Activated naive CD8-positive, alpha-beta T cell treated with anti-CD3 and anti-CD28 coated beads, Interleukin-2, amount 50 U/mL, for 16 hours (primary cell): ENCODE measurements around the gene CNOT6L.
"Not testable (repeated sequence)": the region's sequence is repeated elsewhere in the genome, so short reads cannot be mapped to it uniquely, and the experiment has no call there.

Experiments used
- DNase-seq: peaks from one replicate; pipeline ENCODE4 v3.0.0-alpha.2; 2020; ENCODE audit warnings: low read depth, low spot score

CNOT6L gene

GRCh38 chr4:77782102-77782835 lies 36.9 kb downstream of the CNOT6L start:
- no peak for DNase-seq

DNA sequence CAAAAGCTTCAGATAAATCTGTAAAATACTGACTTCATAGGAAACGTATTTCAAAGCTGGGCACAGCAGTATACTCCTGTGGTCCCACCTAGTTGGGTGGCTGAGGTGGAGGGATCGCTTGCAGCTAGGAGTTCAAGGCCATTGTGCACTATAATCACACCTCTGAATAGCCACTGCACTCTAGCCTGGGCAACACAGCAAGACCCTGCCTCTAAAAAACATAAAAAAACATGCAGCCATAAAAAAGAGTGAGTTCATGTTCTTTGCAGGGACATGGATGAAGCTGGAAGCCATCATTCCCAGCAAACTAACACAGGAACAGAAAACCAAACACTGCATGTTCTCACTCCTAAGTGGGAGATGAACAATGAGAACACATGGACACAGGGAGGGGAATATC lies 38.4 kb downstream of the CNOT6L start:
- DNase-seq, result not testable (repeated sequence)

GRCh38 chr4:77777135-77777807 lies 41.9 kb downstream of the CNOT6L start:
- no peak for DNase-seq

GRCh38 chr4:77776182-77777134 lies 42.7 kb downstream of the CNOT6L start:
- DNase-seq, result no peak

- DNase-seq, result no peak
Measured at GRCh38 chr4:77773101-77773500, 46.1 kb downstream of the CNOT6L start.

- no peak for DNase-seq
Measured at GRCh38 chr4:77771566-77771965, 47.6 kb downstream of the CNOT6L start.

- DNase-seq, result no peak
Measured at GRCh38 chr4:77765720-77766119, 53.4 kb downstream of the CNOT6L start.

- DNase-seq, result no peak
Measured at GRCh38 chr4:77762531-77762930, 56.6 kb downstream of the CNOT6L start.

GRCh38 chr4:77761595-77761994 lies 57.6 kb downstream of the CNOT6L start:
- no peak for DNase-seq

GRCh38 chr4:77758804-77759203 lies 60.4 kb downstream of the CNOT6L start:
- no peak for DNase-seq

DNA sequence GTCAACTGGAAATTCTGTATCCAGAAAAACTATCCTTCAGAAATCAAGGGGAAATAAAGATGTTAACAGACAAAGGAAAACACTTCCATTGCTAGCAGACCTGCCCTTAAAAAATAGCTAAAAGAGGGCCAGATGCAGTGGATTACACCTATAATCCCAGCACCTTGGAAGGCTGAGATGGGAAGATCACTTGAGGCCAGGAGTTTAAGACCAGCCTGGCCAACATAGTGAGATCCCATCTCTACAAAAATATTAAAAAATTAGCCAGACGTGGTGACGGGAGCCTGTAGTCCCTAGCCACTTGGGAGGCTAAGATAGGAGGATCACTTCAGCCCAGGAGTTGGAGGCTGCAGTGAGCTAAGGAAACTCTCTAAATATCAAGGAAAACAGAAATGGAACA lies 67.4 kb downstream of the CNOT6L start:
- no peak for DNase-seq

DNA sequence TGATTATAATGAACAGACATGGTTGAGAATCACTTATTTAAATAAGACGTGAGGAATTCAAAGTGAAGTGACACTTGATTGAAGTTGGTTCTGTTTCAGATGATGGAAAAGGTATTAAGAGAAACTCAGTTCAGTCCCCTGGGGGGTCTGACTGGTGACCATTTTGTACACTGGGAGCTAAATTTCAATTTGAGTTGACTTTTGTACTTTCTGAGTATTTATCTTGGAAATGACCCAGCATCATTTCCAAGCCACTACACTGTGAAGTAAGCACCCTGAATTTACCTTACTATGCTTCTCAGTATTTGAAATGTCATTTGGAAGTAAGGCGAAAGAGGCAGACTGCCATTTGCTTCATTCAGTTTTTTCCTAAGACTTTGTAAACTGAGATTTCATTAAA lies 73.4 kb downstream of the CNOT6L start:
- no peak for DNase-seq

- DNase-seq, result no peak
Measured at GRCh38 chr4:77742054-77742453, 77.1 kb downstream of the CNOT6L start.

- DNase-seq, result no peak
Measured at GRCh38 chr4:77740480-77740879, 78.7 kb downstream of the CNOT6L start.

GRCh38 chr4:77734928-77735327 lies 84.2 kb downstream of the CNOT6L start:
- no peak for DNase-seq

DNA sequence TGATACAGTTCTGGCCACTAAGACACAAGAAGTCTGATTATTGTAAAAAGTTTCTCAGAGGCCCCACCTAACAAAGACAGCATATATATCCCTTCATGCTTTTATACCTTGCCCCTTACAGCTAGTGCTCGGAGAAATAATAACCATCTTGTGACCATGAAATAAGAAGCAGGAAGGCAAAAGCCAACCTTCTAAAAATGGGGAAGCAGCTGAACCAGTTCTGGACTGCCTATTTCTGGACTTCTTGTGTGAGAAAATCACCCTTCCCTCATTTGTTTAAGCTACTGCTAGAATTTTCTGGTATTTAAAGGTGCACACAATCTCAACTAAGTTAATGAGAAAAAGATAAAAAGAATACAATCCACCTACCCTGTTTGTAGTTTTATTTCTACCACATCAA lies 87.5 kb downstream of the CNOT6L start:
- no peak for DNase-seq

DNA sequence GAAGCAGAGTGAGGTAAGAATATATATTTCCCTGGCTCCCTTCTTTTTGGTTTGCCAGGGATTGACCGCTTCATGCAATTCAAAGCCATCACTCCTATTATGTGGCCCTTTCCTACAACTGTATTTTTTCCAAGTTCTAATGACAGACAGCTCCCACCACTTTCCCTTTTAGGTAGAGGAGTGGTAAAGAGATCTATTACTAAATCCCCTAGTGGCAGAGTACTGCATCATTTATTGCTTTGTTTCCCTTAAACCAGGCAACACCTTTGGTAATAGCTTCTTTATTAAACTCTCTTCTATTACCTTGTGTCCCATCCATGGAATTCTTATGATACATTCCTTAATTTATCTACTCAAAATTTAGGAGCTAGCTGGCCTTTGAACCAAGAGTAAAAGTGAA lies 90.7 kb downstream of the CNOT6L start:
- DNase-seq, result no peak

GRCh38 chr4:77721073-77721472 lies 98.1 kb downstream of the CNOT6L start:
- no peak for DNase-seq

DNA sequence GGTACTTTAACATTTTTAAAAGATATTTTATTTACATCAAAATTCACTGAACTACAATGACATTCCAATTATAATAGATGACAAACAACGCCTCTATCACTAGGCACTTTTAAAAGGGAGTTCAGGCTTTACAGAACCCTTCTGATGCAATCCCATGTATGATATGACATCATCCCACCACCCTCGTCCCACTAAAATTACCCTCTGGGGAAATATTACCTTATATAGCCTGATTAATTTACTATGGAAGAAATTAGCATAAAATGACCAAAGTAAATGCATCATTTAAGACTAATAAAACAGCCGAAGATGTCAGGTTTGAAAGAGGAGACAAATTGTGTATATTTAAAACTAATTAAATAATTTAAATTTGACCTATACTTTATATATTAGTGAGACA lies 100.7 kb downstream of the CNOT6L start:
- DNase-seq, result not testable (repeated sequence)

- no peak for DNase-seq
Measured at GRCh38 chr4:77715414-77716290, 103.5 kb downstream of the CNOT6L start.

- no peak for DNase-seq
Measured at GRCh38 chr4:77714514-77714913, 104.7 kb downstream of the CNOT6L start.
